K562 (cell line): ENCODE data around the gene SH3BP5. TPM values are rescaled to one million over a fixed set of nuclear protein-coding genes. Genes with fewer than 3 reads are reported as not detected.

Source experiments
- ARID2 ChIP-seq: fragments of 450-650 bp; IDR thresholded peaks from 2 replicates; pipeline ENCODE4 v1.6.1; 2017; ENCODE audit warnings: antibody characterized with exemption, mild to moderate bottlenecking
- BRD9 ChIP-seq: fragments of 450-650 bp; IDR thresholded peaks from 2 replicates; pipeline ENCODE4 v1.6.1; 2018; ENCODE audit warnings: low read depth; ENCODE audit not compliant: partially characterized antibody
- CBX8 ChIP-seq: fragments of 200-600 bp; sonication (generic); IDR thresholded peaks from 2 replicates; pipeline ENCODE4 v1.6.1; 2012; ENCODE audit warnings: borderline replicate concordance, mixed run types, low read depth, mild to moderate bottlenecking, moderate library complexity, mixed read lengths, low read length, control low read depth, inconsistent platforms; ENCODE audit not compliant: poor library complexity, severe bottlenecking; ENCODE audit errors: extremely low read depth
- ETV1 ChIP-seq: fragments of 450-650 bp; conservative IDR thresholded peaks from 2 replicates; pipeline ENCODE4 v1.6.1; 2016; ENCODE audit warnings: missing genetic modification characterization, control low read depth, low read depth, missing compliant biosample characterization
- FOSL1 ChIP-seq: fragments of 200-800 bp; sonication (Bioruptor generic); conservative IDR thresholded peaks from 2 replicates; pipeline ENCODE4 v1.6.1; 2016; ENCODE audit warnings: missing genetic modification characterization, missing compliant biosample characterization
- FOXP4 ChIP-seq: sonication (generic); formaldehyde crosslinking; IDR thresholded peaks from 2 replicates; pipeline ENCODE4 v1.8.0; 2022; ENCODE audit warnings: mild to moderate bottlenecking, missing genetic modification reagents, borderline replicate concordance
- HMGN3 ChIP-seq: IDR thresholded peaks from 2 replicates; pipeline ENCODE4 v1.6.1; 2011; ENCODE audit warnings: borderline replicate concordance, low read depth, mild to moderate bottlenecking, mixed read lengths, low read length; ENCODE audit not compliant: insufficient read length; ENCODE audit errors: extremely low read depth
- MECOM ChIP-seq: fragments of 250-450 bp; sonication (Bioruptor Pico); IDR thresholded peaks from 2 replicates; pipeline ENCODE4 v1.8.0; 2022; ENCODE audit warnings: inconsistent platforms
- NR2C2 ChIP-seq, 2 experiments: fragments of 200-800 bp in 1 of 2; sonication (Bioruptor generic) in 1 of 2; sonication (generic) in 1 of 2; formaldehyde crosslinking in 1 of 2; IDR thresholded peaks; 2 replicates each; pipeline versions ENCODE4 v1.6.1 to v1.8.0; 2016 to 2022; ENCODE audit warnings: mild to moderate bottlenecking in 1 of 2, missing compliant biosample characterization in 1 of 2, missing genetic modification characterization in 1 of 2, missing genetic modification reagents in 1 of 2
- PHF20 ChIP-seq: fragments of 450-650 bp; IDR thresholded peaks from 2 replicates; pipeline ENCODE4 v1.6.1; 2018; ENCODE audit not compliant: partially characterized antibody
- RBM15 ChIP-seq: fragments of 200-400 bp; formaldehyde crosslinking; IDR thresholded peaks from 2 replicates; pipeline ENCODE4 v1.6.1; 2018; ENCODE audit warnings: mild to moderate bottlenecking, low read length, moderate library complexity; ENCODE audit not compliant: insufficient read depth
- SMARCE1 ChIP-seq: fragments of 450-650 bp; IDR thresholded peaks from 2 replicates; pipeline ENCODE4 v1.7.1; 2016; ENCODE audit warnings: mild to moderate bottlenecking
- SRSF7 ChIP-seq: fragments of 200-400 bp; formaldehyde crosslinking; optimal IDR thresholded peaks from 2 replicates; pipeline ENCODE3; 2017; ENCODE audit warnings: mild to moderate bottlenecking, low read depth, low read length
- SRSF9 ChIP-seq: fragments of 200-400 bp; formaldehyde crosslinking; IDR thresholded peaks from 2 replicates; pipeline ENCODE4 v1.6.1; 2017; ENCODE audit warnings: low read depth, low read length, borderline replicate concordance
- ZBTB8A ChIP-seq: fragments of 450-650 bp; IDR thresholded peaks from 2 replicates; pipeline ENCODE4 v1.6.1; 2018; ENCODE audit warnings: mild to moderate bottlenecking, moderate library complexity; ENCODE audit not compliant: partially characterized antibody
- ZKSCAN3 ChIP-seq: fragments of 250-450 bp; sonication (Bioruptor Pico); IDR thresholded peaks from 2 replicates; pipeline ENCODE4 v1.4.0; 2020
- ZNF12 ChIP-seq: sonication (generic); formaldehyde crosslinking; IDR thresholded peaks from 2 replicates; pipeline ENCODE4 v1.4.0; 2020; ENCODE audit warnings: mild to moderate bottlenecking, missing genetic modification reagents
- ZNF24 ChIP-seq: fragments of 450-650 bp; IDR thresholded peaks from 2 replicates; pipeline ENCODE4 v1.6.1; 2016
- ZNF57 ChIP-seq: fragments of 450-650 bp; formaldehyde crosslinking; IDR thresholded peaks from 2 replicates; pipeline ENCODE4 v1.4.0; 2020; ENCODE audit warnings: mild to moderate bottlenecking, moderate library complexity
- polyA plus RNA-seq, 8 experiments: library from polyadenylated mRNA; depleted of rRNA in 4 of 8; stranded (reverse) in 5 of 8; unstranded in 3 of 8; fragments of >200 nt; fragmentation: Nextera tagmentation in 2 of 8; fragmentation: Illumina TruSeq in 1 of 8; extraction: Ambion mirVana in 2 of 8; extraction: Trizol in 1 of 8; gene quantifications; 2 replicates each; pipeline versions ENCODE4 v1.2.1 to v1.2.3, GENCODE V29; 2011 to 2014; ENCODE audit warnings: inconsistent platforms in 1 of 8, missing spikeins in 1 of 8
- total RNA-seq, 7 experiments: library from RNA; depleted of rRNA in 6 of 7; stranded (reverse); fragments of >200 nt in 6 of 7; fragmentation: Illumina TruSeq in 2 of 7; extraction: Trizol in 2 of 7; gene quantifications; 2 replicates each; pipeline versions ENCODE4 v1.2.1 to v1.2.3, GENCODE V29; 2011 to 2021; ENCODE audit warnings: low replicate concordance in 1 of 7
- TF ChIP-seq, protein P1 (sequence below): fragments of 450-650 bp; formaldehyde crosslinking; IDR thresholded peaks from 2 replicates; pipeline ENCODE4 v1.4.0; 2022; ENCODE audit warnings: mild to moderate bottlenecking, moderate library complexity
- TF ChIP-seq, protein P2 (sequence below): fragments of 450-650 bp; formaldehyde crosslinking; conservative IDR thresholded peaks from 2 replicates; pipeline ENCODE4 v1.4.0; 2022; ENCODE audit warnings: mild to moderate bottlenecking, missing genetic modification characterization
- TF ChIP-seq, protein P3 (sequence below): fragments of 450-650 bp; IDR thresholded peaks from 2 replicates; pipeline ENCODE4 v1.6.1; 2016; ENCODE audit warnings: missing biosample characterization, missing genetic modification characterization

Gene SH3BP5
- total and polyA plus RNA-seq, 9 of the 15 experiments (the other 6 are each of a cell fraction or from before 2014, with no cell fraction given) = 2.9 to 29.0 (median 14.9) TPM

GRCh38 chr3:15377961-15378791, 45.8 kb upstream of the SH3BP5 start (continued):
- TF ChIP-seq, protein P1, sequence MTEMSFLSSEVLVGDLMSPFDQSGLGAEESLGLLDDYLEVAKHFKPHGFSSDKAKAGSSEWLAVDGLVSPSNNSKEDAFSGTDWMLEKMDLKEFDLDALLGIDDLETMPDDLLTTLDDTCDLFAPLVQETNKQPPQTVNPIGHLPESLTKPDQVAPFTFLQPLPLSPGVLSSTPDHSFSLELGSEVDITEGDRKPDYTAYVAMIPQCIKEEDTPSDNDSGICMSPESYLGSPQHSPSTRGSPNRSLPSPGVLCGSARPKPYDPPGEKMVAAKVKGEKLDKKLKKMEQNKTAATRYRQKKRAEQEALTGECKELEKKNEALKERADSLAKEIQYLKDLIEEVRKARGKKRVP (CRISPR knock-in tag) = no peak; the same call in 1 of the 2 replicates
- no peak for TF ChIP-seq ZNF24
- TF ChIP-seq ZNF12 = no peak
- no peak for TF ChIP-seq SMARCE1
- TF ChIP-seq HMGN3 = no peak
- TF ChIP-seq, protein P2, sequence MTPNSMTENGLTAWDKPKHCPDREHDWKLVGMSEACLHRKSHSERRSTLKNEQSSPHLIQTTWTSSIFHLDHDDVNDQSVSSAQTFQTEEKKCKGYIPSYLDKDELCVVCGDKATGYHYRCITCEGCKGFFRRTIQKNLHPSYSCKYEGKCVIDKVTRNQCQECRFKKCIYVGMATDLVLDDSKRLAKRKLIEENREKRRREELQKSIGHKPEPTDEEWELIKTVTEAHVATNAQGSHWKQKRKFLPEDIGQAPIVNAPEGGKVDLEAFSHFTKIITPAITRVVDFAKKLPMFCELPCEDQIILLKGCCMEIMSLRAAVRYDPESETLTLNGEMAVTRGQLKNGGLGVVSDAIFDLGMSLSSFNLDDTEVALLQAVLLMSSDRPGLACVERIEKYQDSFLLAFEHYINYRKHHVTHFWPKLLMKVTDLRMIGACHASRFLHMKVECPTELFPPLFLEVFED (CRISPR knock-in tag) = 0 out of 2 replicates have a peak, but pooled peaks have one; percentile 17
- TF ChIP-seq ETV1 = no peak
- peak; percentile 54 for TF ChIP-seq MECOM (CRISPR knock-in tag)
- TF ChIP-seq SRSF9 = no peak
- TF ChIP-seq CBX8 = no peak
- TF ChIP-seq ARID2 = peak; percentile 86; the same call in 1 of the 2 replicates
- TF ChIP-seq FOSL1 (tag) = peak; percentile 70
- no peak for TF ChIP-seq ZKSCAN3
- no peak for TF ChIP-seq RBM15
- TF ChIP-seq, protein P3, sequence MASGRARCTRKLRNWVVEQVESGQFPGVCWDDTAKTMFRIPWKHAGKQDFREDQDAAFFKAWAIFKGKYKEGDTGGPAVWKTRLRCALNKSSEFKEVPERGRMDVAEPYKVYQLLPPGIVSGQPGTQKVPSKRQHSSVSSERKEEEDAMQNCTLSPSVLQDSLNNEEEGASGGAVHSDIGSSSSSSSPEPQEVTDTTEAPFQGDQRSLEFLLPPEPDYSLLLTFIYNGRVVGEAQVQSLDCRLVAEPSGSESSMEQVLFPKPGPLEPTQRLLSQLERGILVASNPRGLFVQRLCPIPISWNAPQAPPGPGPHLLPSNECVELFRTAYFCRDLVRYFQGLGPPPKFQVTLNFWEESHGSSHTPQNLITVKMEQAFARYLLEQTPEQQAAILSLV = no peak
- no peak for TF ChIP-seq SRSF7
- TF ChIP-seq NR2C2 (CRISPR knock-in tag; IDR thresholded peaks at IDR 0.05) = peak; percentile 100
- TF ChIP-seq NR2C2 (tag; IDR thresholded peaks at IDR 0.05) = peak; percentile 100
- no peak for TF ChIP-seq ZBTB8A
- no peak for TF ChIP-seq FOXP4 (CRISPR knock-in tag)
- peak; percentile 53 for TF ChIP-seq PHF20
- no peak for TF ChIP-seq BRD9
- TF ChIP-seq ZNF57 (CRISPR knock-in tag) = no peak
